HCT116 (cell line): ENCODE data around the gene EHD4. TPM values are rescaled to one million over a fixed set of nuclear protein-coding genes. Genes with fewer than 3 reads are reported as not detected.

Experiments
- ATAC-seq: fragments of 200-7000 bp; cut with Tn5 transposase; 2 replicates; pipeline ENCODE4 v1.9.1; 2020; ENCODE audit warnings: mild to moderate bottlenecking, moderate library complexity
- BruUV-seq: library from RNA; stranded (reverse); fragments of 400-500 nt; replicated peaks from 2 replicates; lab custom pipeline; 2021; lab: Mats Ljungman, UMichigan
- CTCF ChIA-PET: fragments of 300-600 bp; sonication (Branson Sonifier 250); formaldehyde crosslinking; loops from one replicate; lab custom pipeline; 2021; ENCODE audit warnings: antibody characterized with exemption; lab: Charles Lee
- POLR2A ChIA-PET: fragments of 300-600, 350-600 bp; sonication (Branson Sonifier 250); formaldehyde crosslinking; loops from one replicate; lab custom pipeline; 2021; ENCODE audit warnings: antibody characterized with exemption; lab: Charles Lee
- RAD21 ChIA-PET, 2 experiments: fragments of 300-600 bp; sonication (Branson Sonifier 250); formaldehyde crosslinking; loops; one replicate each; lab custom pipeline; 2023; ENCODE audit warnings: low total read pairs in 2 of 2; ENCODE audit not compliant: uncharacterized antibody in 2 of 2, unreplicated experiment in 2 of 2, low non-redundant PET in 1 of 2; lab: Charles Lee
- DNase-seq: peaks from one replicate; pipeline ENCODE4 v3.0.0-alpha.2; 2010; ENCODE audit warnings: low read depth, low spot score
- H2AFZ ChIP-seq: fragments of 200-600 bp; shearing (Covaris generic), sonication (generic); 2 replicates; pipeline ENCODE4 v1.6.1; 2017; ENCODE audit warnings: low read depth, mixed run types, mixed read lengths, antibody characterized with exemption, low read length; ENCODE audit not compliant: poor library complexity, severe bottlenecking
- H3K27ac ChIP-seq: 2 replicates; pipeline ENCODE4 v1.5.1; 2012; ENCODE audit warnings: low read depth, low read length
- H3K27me3 ChIP-seq: fragments of 200-600 bp; sonication (generic); 2 replicates; pipeline ENCODE4 v1.6.1; 2016; ENCODE audit warnings: mixed run types, low read length, mixed read lengths; ENCODE audit not compliant: insufficient read depth
- H3K36me3 ChIP-seq, 2 experiments: fragments of 200-500 bp in 1 of 2; fragments of 200-600 bp in 1 of 2; sonication (Bioruptor generic) in 1 of 2; sonication (generic) in 1 of 2; 2 replicates each; pipeline versions ENCODE4 v1.5.1 to v1.6.1; 2014 to 2016; ENCODE audit warnings: low read length in 2 of 2, inconsistent platforms in 1 of 2, mixed read lengths in 1 of 2, mixed run types in 1 of 2; ENCODE audit not compliant: insufficient read depth in 2 of 2, control insufficient read depth in 1 of 2
- H3K4me1 ChIP-seq, 2 experiments: fragments of 200-600 bp in 1 of 2; sonication (generic) in 1 of 2; 2 replicates each; pipeline versions ENCODE4 v1.5.1 to v1.6.1; 2012 to 2017; ENCODE audit warnings: low read length in 2 of 2, inconsistent platforms in 1 of 2, mild to moderate bottlenecking in 1 of 2, mixed read lengths in 1 of 2, mixed run types in 1 of 2, moderate library complexity in 1 of 2; ENCODE audit not compliant: insufficient read depth in 2 of 2, control insufficient read depth in 1 of 2
- H3K4me2 ChIP-seq: fragments of 200-600 bp; sonication (generic); 2 replicates; pipeline ENCODE4 v1.6.1; 2017; ENCODE audit warnings: mixed run types, low read length, mixed read lengths
- H3K4me3 ChIP-seq, 2 experiments: fragments of 200-600 bp in 1 of 2; sonication (generic) in 1 of 2; replicated peaks in 1 of 2; 2 replicates each; pipeline ENCODE4 v1.5.1; 2011 to 2016; ENCODE audit warnings: low read length in 2 of 2, control low read depth in 1 of 2, low read depth in 1 of 2, mild to moderate bottlenecking in 1 of 2, mixed read lengths in 1 of 2, mixed run types in 1 of 2
- H3K79me2 ChIP-seq: fragments of 200-600 bp; sonication (generic); 2 replicates; pipeline ENCODE4 v1.6.1; 2017; ENCODE audit warnings: mild to moderate bottlenecking, mixed run types, low read length, moderate library complexity, mixed read lengths; ENCODE audit not compliant: insufficient read depth
- H3K9ac ChIP-seq: fragments of 200-600 bp; sonication (generic); 2 replicates; pipeline ENCODE4 v1.6.1; 2016; ENCODE audit warnings: low read length, mixed read lengths
- H3K9me2 ChIP-seq: fragments of 200-600 bp; sonication (generic), shearing (Covaris generic); 2 replicates; pipeline ENCODE4 v1.6.1; 2017; ENCODE audit warnings: mixed run types, mild to moderate bottlenecking, moderate library complexity; ENCODE audit not compliant: insufficient read depth
- H3K9me3 ChIP-seq, 2 experiments: fragments of 200-500 bp in 1 of 2; fragments of 200-600 bp in 1 of 2; sonication (Bioruptor generic) in 1 of 2; sonication (generic) in 1 of 2; 2 replicates each; pipeline ENCODE4 v1.6.1; 2014 to 2017; ENCODE audit warnings: low read length in 2 of 2, mixed read lengths in 2 of 2, inconsistent platforms in 1 of 2, low read depth in 1 of 2, mild to moderate bottlenecking in 1 of 2, mixed run types in 1 of 2, moderate library complexity in 1 of 2; ENCODE audit not compliant: control insufficient read depth in 1 of 2, insufficient read depth in 1 of 2
- H4K20me1 ChIP-seq: fragments of 200-600 bp; sonication (generic), shearing (Covaris generic); 2 replicates; pipeline ENCODE4 v1.6.1; 2017; ENCODE audit warnings: mixed run types, mild to moderate bottlenecking, moderate library complexity; ENCODE audit not compliant: insufficient read depth
- ATF3 ChIP-seq: IDR thresholded peaks from 2 replicates; pipeline ENCODE4 v1.6.1; 2012
- CBX3 ChIP-seq: IDR thresholded peaks from 2 replicates; pipeline ENCODE4 v1.6.1; 2012; ENCODE audit warnings: low read depth
- CEBPB ChIP-seq: IDR thresholded peaks from 2 replicates; pipeline ENCODE4 v1.6.1; 2012; ENCODE audit warnings: low read depth
- CTCF ChIP-seq, 3 experiments: fragments of 200-600 bp in 1 of 3; sonication (generic) in 1 of 3; IDR thresholded peaks in 2 of 3; conservative IDR thresholded peaks in 1 of 3; 2 replicates each; pipeline ENCODE4 v1.5.1; 2012 to 2017; ENCODE audit warnings: low read depth in 2 of 3, low read length in 2 of 3, antibody characterized with exemption in 1 of 3, borderline replicate concordance in 1 of 3, control low read depth in 1 of 3, mild to moderate bottlenecking in 1 of 3, mixed read lengths in 1 of 3, mixed run types in 1 of 3, moderate library complexity in 1 of 3; ENCODE audit not compliant: insufficient read depth in 1 of 3
- EGR1 ChIP-seq: IDR thresholded peaks from 2 replicates; pipeline ENCODE4 v1.6.1; 2012; ENCODE audit warnings: low read depth
- ELF1 ChIP-seq: IDR thresholded peaks from 2 replicates; pipeline ENCODE4 v1.6.1; 2012; ENCODE audit warnings: low read depth, borderline replicate concordance
- EZH2 ChIP-seq: fragments of 200-600 bp; sonication (generic); IDR thresholded peaks from 2 replicates; pipeline ENCODE4 v1.6.1; 2017; ENCODE audit warnings: antibody characterized with exemption, mixed run types
- EZH2phosphoT487 ChIP-seq: fragments of 200-600 bp; IDR thresholded peaks from 2 replicates; pipeline ENCODE4 v1.6.1; 2018; ENCODE audit warnings: antibody characterized with exemption, borderline replicate concordance
- FOSL1 ChIP-seq: IDR thresholded peaks from 2 replicates; pipeline ENCODE4 v1.6.1; 2012; ENCODE audit warnings: low read depth
- JUND ChIP-seq: IDR thresholded peaks from 2 replicates; pipeline ENCODE4 v1.6.1; 2012
- MAX ChIP-seq: IDR thresholded peaks from 2 replicates; pipeline ENCODE4 v1.6.1; 2012
- POLR2A ChIP-seq: IDR thresholded peaks from 2 replicates; pipeline ENCODE4 v1.7.0; 2011; ENCODE audit warnings: borderline replicate concordance; ENCODE audit not compliant: insufficient read depth, insufficient read length; ENCODE audit errors: extremely low read depth
- POLR2AphosphoS5 ChIP-seq: IDR thresholded peaks from 2 replicates; pipeline ENCODE4 v1.6.1; 2011; ENCODE audit warnings: mild to moderate bottlenecking, low read depth, low read length, moderate library complexity
- RAD21 ChIP-seq: IDR thresholded peaks from 2 replicates; pipeline ENCODE4 v1.6.1; 2012; ENCODE audit warnings: low read depth, mild to moderate bottlenecking
- SIN3A ChIP-seq: IDR thresholded peaks from 2 replicates; pipeline ENCODE4 v1.6.1; 2012; ENCODE audit warnings: low read depth
- SRF ChIP-seq: IDR thresholded peaks from 2 replicates; pipeline ENCODE4 v1.6.1; 2012; ENCODE audit warnings: low read depth
- YY1 ChIP-seq: IDR thresholded peaks from 2 replicates; pipeline ENCODE4 v1.6.1; 2011; ENCODE audit warnings: low read length, low read depth, moderate library complexity, mild to moderate bottlenecking; ENCODE audit not compliant: insufficient replicate concordance; ENCODE audit errors: extremely low read depth
- ZFX ChIP-seq: fragments of 450-650 bp; IDR thresholded peaks from 2 replicates; pipeline ENCODE4 v1.6.1; 2017
- ZNF274 ChIP-seq: fragments of 200-500 bp; sonication (Bioruptor generic); IDR thresholded peaks from 2 replicates; pipeline ENCODE4 v1.6.1; 2014; ENCODE audit warnings: mild to moderate bottlenecking, low read depth, low read length, inconsistent platforms
- intact Hi-C: fragments of 100-400 bp; cut with micrococcal nuclease; formaldehyde crosslinking; loops from 2 replicates; pipeline ENCODE4 v1.10.0; 2022
- total RNA-seq: library from RNA; stranded (reverse); gene quantifications from one replicate; pipeline ENCODE4 v1.2.1, GENCODE V29; 2021; ENCODE audit not compliant: unreplicated experiment
- TF ChIP-seq, protein P1 (sequence below): IDR thresholded peaks from 2 replicates; pipeline ENCODE4 v1.6.1; 2011; ENCODE audit warnings: mild to moderate bottlenecking, low read length, moderate library complexity; ENCODE audit not compliant: insufficient replicate concordance; ENCODE audit errors: extremely low read depth

EHD4 gene
- total RNA-seq, 1 experiment from 2014 or later: 28.0 TPM

- Histone ChIP-seq H3K4me2 (no peak overlapping the region), H3K27me3 (no peaks in the 10 kb centered on the region), H3K9ac (no peak overlapping the region), H4K20me1 (peaks cover 20% of the 10 kb centered on the region; the same call in 1 of the 2 replicates), H2AFZ (no peak overlapping the region), H3K9me2 (no peaks in the 10 kb centered on the region), H3K9me3 (no peaks in the 10 kb centered on the region), H3K79me2 (peaks cover 86% of the 10 kb centered on the region), H3K4me3 (no peak overlapping the region), H3K4me1 (peaks cover 18 to 38% of the 10 kb centered on the region in 2 experiments; a peak in 3 of 4 replicates), H3K27ac (no peak overlapping the region), H3K36me3 (no peaks in the 10 kb centered on the region)
- TF ChIP-seq ATF3 (no peak), ZNF274 (no peak), CTCF (IDR thresholded peaks at IDR 0.05 in 2 of 3, conservative IDR thresholded peaks at IDR 0.05 in 1 of 3; ENCODE audit: borderline replicate concordance in 1 of 3, insufficient read depth in 1 of 3, low read depth in 2 of 3, low read length in 2 of 3) (no peak), EZH2 (no peak), EGR1 (no peak), FOSL1 (no peak), YY1 (no peak), CEBPB (no peak), RAD21 (no peak), CBX3 (no peak), ELF1 (no peak), SRF (no peak), JUND (no peak), ZFX (no peak), POLR2A (no peak), SIN3A (no peak), POLR2AphosphoS5 (no peak), EZH2phosphoT487 (no peak), MAX (no peak)
- TF ChIP-seq, protein P1, sequence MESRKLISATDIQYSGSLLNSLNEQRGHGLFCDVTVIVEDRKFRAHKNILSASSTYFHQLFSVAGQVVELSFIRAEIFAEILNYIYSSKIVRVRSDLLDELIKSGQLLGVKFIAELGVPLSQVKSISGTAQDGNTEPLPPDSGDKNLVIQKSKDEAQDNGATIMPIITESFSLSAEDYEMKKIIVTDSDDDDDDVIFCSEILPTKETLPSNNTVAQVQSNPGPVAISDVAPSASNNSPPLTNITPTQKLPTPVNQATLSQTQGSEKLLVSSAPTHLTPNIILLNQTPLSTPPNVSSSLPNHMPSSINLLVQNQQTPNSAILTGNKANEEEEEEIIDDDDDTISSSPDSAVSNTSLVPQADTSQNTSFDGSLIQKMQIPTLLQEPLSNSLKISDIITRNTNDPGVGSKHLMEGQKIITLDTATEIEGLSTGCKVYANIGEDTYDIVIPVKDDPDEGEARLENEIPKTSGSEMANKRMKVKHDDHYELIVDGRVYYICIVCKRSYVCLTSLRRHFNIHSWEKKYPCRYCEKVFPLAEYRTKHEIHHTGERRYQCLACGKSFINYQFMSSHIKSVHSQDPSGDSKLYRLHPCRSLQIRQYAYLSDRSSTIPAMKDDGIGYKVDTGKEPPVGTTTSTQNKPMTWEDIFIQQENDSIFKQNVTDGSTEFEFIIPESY: no peak
- intact Hi-C loops: no loop called here
- ChIA-PET RAD21 (no interaction called here), CTCF (no interaction called here), POLR2A (no interaction called here)
- no peak for ATAC-seq
- no peak for DNase-seq
- no TSS peak for BruUV-seq
Measured at GRCh38 chr15:41967506-41968206, 4.7 kb downstream of the EHD4 start.
